GM18526 (cell line): Measurements from ENCODE around the gene CMIP.

Source experiments
- POLR2A ChIP-seq: IDR thresholded peaks from 3 replicates; pipeline ENCODE4 v1.6.1; 2011; ENCODE audit not compliant: insufficient read length; ENCODE audit errors: extremely low read depth

Gene CMIP

GRCh38 chr16:81627024-81627423, 182.4 kb downstream of the CMIP start:
- no peak for TF ChIP-seq POLR2A

GRCh38 chr16:81627729-81628244, 183.2 kb downstream of the CMIP start:
- TF ChIP-seq POLR2A, result no peak

- TF ChIP-seq POLR2A, result no peak
Observed at GRCh38 chr16:81629034-81629802, 184.6 kb downstream of the CMIP start.

- TF ChIP-seq POLR2A, result no peak
Observed at GRCh38 chr16:81629896-81630634, 185.5 kb downstream of the CMIP start.

- no peak for TF ChIP-seq POLR2A
Observed at GRCh38 chr16:81630635-81631031, 186.0 kb downstream of the CMIP start.

GRCh38 chr16:81632392-81633146, 188.0 kb downstream of the CMIP start:
- TF ChIP-seq POLR2A, result no peak

GRCh38 chr16:81633147-81633619, 188.6 kb downstream of the CMIP start:
- no peak for TF ChIP-seq POLR2A

GRCh38 chr16:81633680-81634379, 189.2 kb downstream of the CMIP start:
- TF ChIP-seq POLR2A, result no peak

GRCh38 chr16:81634380-81635062, 189.9 kb downstream of the CMIP start:
- no peak for TF ChIP-seq POLR2A

GRCh38 chr16:81635063-81635937, 190.7 kb downstream of the CMIP start:
- no peak for TF ChIP-seq POLR2A

GRCh38 chr16:81636298-81636993, 191.8 kb downstream of the CMIP start:
- no peak for TF ChIP-seq POLR2A

- no peak for TF ChIP-seq POLR2A
Observed at GRCh38 chr16:81637336-81638235, 193.0 kb downstream of the CMIP start.
